LoVo (cell line): ENCODE data around the gene RANBP9.

ENCODE experiments used
- DNase-seq: peaks from one replicate; pipeline ENCODE4 v3.0.0-alpha.2; 2016; ENCODE audit warnings: low spot score

Gene RANBP9

DNA sequence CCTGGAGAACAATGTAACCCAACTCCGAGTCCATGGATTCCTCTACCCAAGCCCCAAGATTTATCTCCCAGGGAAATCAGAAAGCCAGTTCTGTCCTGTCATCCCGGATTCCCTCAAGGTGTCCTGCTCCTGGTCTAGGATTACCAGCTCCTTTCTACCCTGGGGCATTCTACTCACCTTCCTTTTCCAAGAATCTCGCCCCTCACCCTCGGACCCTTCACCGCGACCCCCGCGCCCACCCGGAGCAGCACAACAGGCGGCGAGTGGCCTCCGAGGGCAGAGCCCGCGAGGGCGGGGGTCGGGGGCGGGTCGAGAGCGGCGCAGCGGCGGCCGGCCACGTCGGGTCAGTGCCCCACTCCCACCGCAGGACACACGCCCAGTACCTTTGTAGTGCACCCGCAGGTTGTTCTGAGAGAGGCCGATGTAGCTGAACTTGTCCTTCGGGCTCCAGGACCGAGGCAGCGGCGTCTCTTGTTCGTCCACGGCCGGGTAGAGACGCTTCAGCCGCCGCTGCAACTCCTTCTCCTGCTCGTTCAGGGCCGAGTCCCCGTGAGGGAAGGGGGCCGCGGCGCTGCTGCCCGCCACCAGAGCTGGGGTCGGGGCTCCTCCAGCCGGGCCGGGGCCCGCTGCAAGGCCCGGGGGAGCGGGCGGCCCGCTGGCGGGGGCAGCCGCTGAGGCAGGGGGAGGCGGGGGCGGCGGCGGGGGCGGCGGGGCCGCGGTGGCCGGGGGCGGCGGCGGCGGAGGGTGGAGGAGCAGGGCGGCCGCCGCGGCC lies 897 bp downstream of the RANBP9 start:
- peak; percentile 11 for DNase-seq

GRCh38 chr6:13709689-13710551 lies 1.7 kb downstream of the RANBP9 start:
- peak; percentile 56 for DNase-seq

- DNase-seq: no peak
These were observed 2.9 kb downstream of the RANBP9 start for GRCh38 chr6:13708736-13709135.

DNA sequence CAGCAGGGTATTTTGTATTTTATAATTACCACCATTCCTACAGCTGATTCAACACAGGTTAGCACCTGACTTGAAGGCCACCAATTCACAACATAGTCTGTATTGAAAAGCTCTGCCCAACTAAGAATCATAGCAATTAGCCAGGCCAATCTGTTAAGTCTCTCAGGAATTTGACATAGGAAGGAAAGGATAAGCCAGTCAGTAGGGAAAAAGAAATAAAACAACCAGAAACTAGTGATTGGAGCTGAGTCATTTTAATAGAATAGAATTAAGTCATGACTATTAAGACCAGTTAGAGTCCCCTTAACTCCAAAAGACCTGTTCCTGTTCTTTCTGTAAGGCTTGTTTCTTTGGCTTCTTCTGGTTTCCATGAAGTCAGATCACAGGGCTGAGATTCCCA lies 8.1 kb downstream of the RANBP9 start:
- no peak for DNase-seq

GRCh38 chr6:13702809-13703302 lies 8.8 kb downstream of the RANBP9 start:
- DNase-seq: no peak

GRCh38 chr6:13700232-13700631 lies 11.4 kb downstream of the RANBP9 start:
- DNase-seq: no peak

DNA sequence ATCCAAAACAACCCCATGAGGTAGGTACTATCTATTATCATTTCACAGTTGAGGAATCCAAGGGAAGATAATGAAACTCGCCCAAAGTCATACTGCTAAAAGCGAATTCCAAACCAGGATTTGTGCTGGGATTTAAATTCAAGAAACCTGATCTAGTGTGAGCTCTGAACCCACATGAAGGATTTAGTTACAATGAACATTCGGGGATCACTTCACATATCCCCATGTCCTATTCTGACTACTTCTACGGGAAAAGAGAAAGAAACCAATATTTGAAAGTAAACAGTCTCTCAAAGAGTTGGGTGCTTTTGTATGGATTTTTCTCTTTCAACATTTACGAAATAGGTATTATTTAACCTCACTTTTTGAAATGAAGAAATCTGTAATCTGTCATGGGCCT lies 12.9 kb downstream of the RANBP9 start:
- DNase-seq: no peak

- DNase-seq: no peak
These were observed 13.8 kb downstream of the RANBP9 start for GRCh38 chr6:13697857-13698256.

DNA sequence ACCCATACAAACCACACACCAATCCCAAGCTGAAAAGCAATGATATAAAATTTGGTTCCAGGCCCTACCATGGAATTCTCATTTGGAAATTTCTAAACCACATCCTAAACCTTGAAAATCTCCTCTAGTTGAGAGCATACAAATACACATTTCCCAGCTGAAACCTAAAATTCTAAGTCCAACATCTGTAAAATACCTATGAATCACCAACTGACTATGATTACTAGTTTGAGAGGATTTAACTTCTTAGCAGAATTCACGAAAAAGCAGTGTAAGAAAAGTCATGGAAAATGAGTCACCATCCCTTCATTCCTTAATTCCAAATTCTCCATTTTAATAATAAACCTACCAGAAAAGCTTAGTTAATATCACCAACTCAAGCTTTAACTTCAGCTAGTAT lies 15.4 kb downstream of the RANBP9 start:
- no peak for DNase-seq

DNA sequence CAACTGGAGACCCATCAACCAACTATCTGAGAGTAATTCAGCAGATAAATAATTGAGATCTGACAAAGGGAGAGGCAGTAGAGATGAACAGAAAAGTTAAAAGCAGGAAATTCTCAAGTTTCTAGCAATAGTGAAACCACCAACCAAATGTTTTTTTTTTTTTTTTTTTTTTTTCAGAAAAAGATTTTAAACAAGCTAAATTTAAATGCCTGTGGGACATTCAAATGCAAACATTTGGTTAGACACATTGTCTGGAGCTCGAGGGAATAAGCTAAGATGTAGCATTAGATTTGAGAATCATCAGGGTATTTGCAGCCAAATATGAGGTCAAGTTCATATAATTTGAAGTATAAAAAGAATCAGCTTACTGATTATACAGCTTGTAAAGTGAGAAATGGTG lies 16.4 kb downstream of the RANBP9 start:
- DNase-seq: no peak

GRCh38 chr6:13694562-13694961 lies 17.1 kb downstream of the RANBP9 start:
- DNase-seq: no peak

- no peak for DNase-seq
These were observed 22.0 kb downstream of the RANBP9 start for GRCh38 chr6:13689511-13690256.

GRCh38 chr6:13688692-13689196 lies 22.9 kb downstream of the RANBP9 start:
- no peak for DNase-seq

- no peak for DNase-seq
These were observed 23.7 kb downstream of the RANBP9 start for GRCh38 chr6:13687917-13688351.

- DNase-seq: no peak
These were observed 26.8 kb downstream of the RANBP9 start for GRCh38 chr6:13684855-13685254.

DNA sequence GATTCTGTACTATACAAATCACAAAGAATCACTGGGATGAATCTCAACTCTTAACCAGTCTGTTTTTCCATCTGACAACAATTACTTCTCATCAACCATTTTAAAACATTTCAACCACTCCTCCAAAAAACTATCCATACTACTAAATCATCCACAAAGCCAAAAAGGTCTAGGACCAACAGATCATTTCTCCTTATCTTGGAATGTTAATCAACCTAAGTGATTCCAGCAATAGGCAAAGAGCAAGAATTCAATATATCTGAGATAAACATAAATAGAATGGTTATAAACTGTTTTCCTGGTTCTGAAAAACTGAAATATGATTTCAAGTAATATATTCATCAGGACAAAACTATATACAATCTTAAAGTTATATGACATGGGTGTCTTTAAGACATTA lies 28.6 kb downstream of the RANBP9 start:
- no peak for DNase-seq

GRCh38 chr6:13682346-13682745 lies 29.3 kb downstream of the RANBP9 start:
- DNase-seq: no peak

DNA sequence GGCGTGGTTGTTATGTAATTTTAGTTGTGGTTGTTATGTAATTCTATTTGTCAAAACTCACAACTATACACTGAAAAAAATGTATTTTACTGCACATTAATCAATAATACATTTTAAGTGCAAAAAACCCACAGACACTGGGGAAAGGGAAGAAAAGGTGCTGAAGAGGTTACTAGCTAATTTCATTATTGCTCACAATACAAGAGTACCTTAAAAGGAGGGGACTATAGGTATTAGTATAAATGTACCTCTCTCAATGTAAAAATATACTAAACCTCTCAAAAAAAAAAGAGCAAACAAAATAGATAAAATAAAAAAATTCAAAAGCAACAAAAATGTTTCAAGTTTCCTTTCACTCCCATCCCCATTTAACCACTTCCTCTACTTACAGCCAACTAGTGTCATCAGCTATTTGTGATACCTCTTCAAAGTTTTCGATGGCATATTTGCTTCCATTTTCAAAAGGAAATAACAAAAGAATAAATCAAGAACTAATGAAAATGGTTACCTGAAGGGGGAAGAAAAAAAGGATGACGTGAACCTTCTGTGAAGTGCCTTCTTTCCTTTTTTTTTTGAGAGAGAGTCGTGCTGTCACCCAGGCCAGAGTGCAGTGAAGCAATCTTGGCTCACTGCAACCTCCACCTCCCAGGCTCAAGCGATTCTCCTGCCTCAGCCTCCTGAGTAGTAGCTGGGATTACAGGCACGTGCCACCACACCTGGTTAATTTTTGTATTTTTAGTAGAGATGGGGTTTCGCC lies 30.2 kb downstream of the RANBP9 start:
- DNase-seq: no peak

GRCh38 chr6:13680448-13680968 lies 31.1 kb downstream of the RANBP9 start:
- DNase-seq: no peak

GRCh38 chr6:13679996-13680395 lies 31.6 kb downstream of the RANBP9 start:
- no peak for DNase-seq
